HEK293 (cell line): Measurements from ENCODE around the gene PCLAF.

ENCODE experiments used
- KLF10 ChIP-seq: fragments of 450-650 bp; IDR thresholded peaks from 2 replicates; pipeline ENCODE4 v1.5.1; 2018; ENCODE audit warnings: missing biosample characterization, mild to moderate bottlenecking, missing genetic modification characterization
- PRDM1 ChIP-seq: fragments of 450-650 bp; formaldehyde crosslinking; IDR thresholded peaks from 2 replicates; pipeline ENCODE4; 2016; ENCODE audit warnings: missing biosample characterization, missing genetic modification characterization
- SALL2 ChIP-seq: fragments of 450-650 bp; formaldehyde crosslinking; IDR thresholded peaks from 2 replicates; pipeline ENCODE4 v1.5.0; 2017; ENCODE audit warnings: missing biosample characterization, mild to moderate bottlenecking, missing genetic modification characterization, borderline replicate concordance
- YY1 ChIP-seq: fragments of 450-650 bp; formaldehyde crosslinking; IDR thresholded peaks from 2 replicates; pipeline ENCODE4 v1.5.1; 2018; ENCODE audit warnings: missing biosample characterization, missing genetic modification characterization
- ZNF10 ChIP-seq: fragments of 450-650 bp; formaldehyde crosslinking; IDR thresholded peaks from 2 replicates; pipeline ENCODE4 v1.5.1; 2017; ENCODE audit warnings: missing biosample characterization, missing genetic modification characterization
- ZNF132 ChIP-seq: fragments of 450-650 bp; formaldehyde crosslinking; IDR thresholded peaks from 2 replicates; pipeline ENCODE4 v1.5.1; 2017; ENCODE audit warnings: missing biosample characterization, missing genetic modification characterization, borderline replicate concordance
- ZNF223 ChIP-seq: fragments of 450-650 bp; formaldehyde crosslinking; IDR thresholded peaks from 2 replicates; pipeline ENCODE4 v1.5.1; 2016; ENCODE audit warnings: missing biosample characterization, missing genetic modification characterization
- ZNF274 ChIP-seq, 2 experiments: fragments of 200-500 bp in 1 of 2; fragments of 450-650 bp in 1 of 2; sonication (Bioruptor generic) in 1 of 2; formaldehyde crosslinking in 1 of 2; IDR thresholded peaks; 2 replicates each; pipeline versions ENCODE4 v1.5.1 to v1.6.1; 2014 to 2016; ENCODE audit warnings: borderline replicate concordance in 1 of 2, inconsistent platforms in 1 of 2, low read length in 1 of 2, missing biosample characterization in 1 of 2, missing genetic modification characterization in 1 of 2
- TF ChIP-seq, protein P1 (sequence below): fragments of 450-650 bp; formaldehyde crosslinking; IDR thresholded peaks from 2 replicates; pipeline ENCODE4 v1.5.1; 2016; ENCODE audit warnings: missing biosample characterization, missing genetic modification characterization
- TF ChIP-seq, protein P2 (sequence below): fragments of 450-650 bp; formaldehyde crosslinking; IDR thresholded peaks from 2 replicates; pipeline ENCODE4 v1.5.1; 2016; ENCODE audit warnings: missing biosample characterization, missing genetic modification characterization
- TF ChIP-seq, protein P3 (sequence below): fragments of 450-650 bp; formaldehyde crosslinking; IDR thresholded peaks from 2 replicates; pipeline ENCODE4 v1.5.1; 2016; ENCODE audit warnings: missing biosample characterization, missing genetic modification characterization

DNA sequence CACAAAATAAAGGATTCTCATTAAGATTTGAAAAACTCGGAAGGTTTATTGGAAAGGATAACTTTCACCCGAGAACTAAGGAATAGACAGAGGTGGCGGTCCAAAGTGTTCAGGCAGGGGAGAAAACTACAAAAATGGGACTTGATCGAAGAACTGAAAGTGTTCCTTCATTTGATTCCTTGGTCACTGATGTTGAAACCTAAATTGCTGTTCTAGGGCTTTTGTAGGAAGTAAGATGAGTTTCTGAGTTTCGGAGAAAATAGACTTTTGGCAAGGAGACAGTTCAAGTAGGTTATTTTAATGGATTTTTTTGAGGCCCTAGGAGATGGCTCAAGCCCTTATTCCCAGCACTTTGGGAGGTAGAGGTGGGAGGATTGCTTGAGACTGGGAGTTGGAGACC lies 7.8 kb upstream of the PCLAF start:
- TF ChIP-seq KLF10 (tag by site-specific recombination) (no peak), ZNF274 (IDR thresholded peaks at IDR 0.05; ENCODE audit: low read length) (no peak), ZNF274 (tag by site-specific recombination; IDR thresholded peaks at IDR 0.05; ENCODE audit: borderline replicate concordance) (no peak), SALL2 (tag by site-specific recombination) (no peak), ZNF132 (tag by site-specific recombination) (no peak), YY1 (tag by site-specific recombination) (no peak), ZNF223 (tag by site-specific recombination) (no peak), PRDM1 (no peak), ZNF10 (tag by site-specific recombination) (no peak)
- TF ChIP-seq, protein P1, sequence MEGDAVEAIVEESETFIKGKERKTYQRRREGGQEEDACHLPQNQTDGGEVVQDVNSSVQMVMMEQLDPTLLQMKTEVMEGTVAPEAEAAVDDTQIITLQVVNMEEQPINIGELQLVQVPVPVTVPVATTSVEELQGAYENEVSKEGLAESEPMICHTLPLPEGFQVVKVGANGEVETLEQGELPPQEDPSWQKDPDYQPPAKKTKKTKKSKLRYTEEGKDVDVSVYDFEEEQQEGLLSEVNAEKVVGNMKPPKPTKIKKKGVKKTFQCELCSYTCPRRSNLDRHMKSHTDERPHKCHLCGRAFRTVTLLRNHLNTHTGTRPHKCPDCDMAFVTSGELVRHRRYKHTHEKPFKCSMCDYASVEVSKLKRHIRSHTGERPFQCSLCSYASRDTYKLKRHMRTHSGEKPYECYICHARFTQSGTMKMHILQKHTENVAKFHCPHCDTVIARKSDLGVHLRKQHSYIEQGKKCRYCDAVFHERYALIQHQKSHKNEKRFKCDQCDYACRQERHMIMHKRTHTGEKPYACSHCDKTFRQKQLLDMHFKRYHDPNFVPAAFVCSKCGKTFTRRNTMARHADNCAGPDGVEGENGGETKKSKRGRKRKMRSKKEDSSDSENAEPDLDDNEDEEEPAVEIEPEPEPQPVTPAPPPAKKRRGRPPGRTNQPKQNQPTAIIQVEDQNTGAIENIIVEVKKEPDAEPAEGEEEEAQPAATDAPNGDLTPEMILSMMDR (tag by site-specific recombination): no peak
- TF ChIP-seq, protein P2, sequence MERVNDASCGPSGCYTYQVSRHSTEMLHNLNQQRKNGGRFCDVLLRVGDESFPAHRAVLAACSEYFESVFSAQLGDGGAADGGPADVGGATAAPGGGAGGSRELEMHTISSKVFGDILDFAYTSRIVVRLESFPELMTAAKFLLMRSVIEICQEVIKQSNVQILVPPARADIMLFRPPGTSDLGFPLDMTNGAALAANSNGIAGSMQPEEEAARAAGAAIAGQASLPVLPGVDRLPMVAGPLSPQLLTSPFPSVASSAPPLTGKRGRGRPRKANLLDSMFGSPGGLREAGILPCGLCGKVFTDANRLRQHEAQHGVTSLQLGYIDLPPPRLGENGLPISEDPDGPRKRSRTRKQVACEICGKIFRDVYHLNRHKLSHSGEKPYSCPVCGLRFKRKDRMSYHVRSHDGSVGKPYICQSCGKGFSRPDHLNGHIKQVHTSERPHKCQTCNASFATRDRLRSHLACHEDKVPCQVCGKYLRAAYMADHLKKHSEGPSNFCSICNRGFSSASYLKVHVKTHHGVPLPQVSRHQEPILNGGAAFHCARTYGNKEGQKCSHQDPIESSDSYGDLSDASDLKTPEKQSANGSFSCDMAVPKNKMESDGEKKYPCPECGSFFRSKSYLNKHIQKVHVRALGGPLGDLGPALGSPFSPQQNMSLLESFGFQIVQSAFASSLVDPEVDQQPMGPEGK (tag by site-specific recombination): no peak
- TF ChIP-seq, protein P3, sequence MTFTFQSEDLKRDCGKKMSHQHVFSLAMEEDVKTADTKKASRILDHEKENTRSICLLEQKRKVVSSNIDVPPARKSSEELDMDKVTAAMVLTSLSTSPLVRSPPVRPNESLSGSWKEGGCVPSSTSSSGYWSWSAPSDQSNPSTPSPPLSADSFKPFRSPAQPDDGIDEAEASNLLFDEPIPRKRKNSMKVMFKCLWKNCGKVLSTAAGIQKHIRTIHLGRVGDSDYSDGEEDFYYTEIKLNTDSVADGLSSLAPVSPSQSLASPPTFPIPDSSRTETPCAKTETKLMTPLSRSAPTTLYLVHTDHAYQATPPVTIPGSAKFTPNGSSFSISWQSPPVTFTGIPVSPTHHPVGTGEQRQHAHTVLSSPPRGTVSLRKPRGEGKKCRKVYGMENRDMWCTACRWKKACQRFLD (tag by site-specific recombination): no peak
